Caki2 (cell line): ENCODE results near the gene SERBP1. TPM values are rescaled to one million over a fixed set of nuclear protein-coding genes. Genes with fewer than 3 reads are reported as not detected.
"Not testable (repeated sequence)": the region's sequence is repeated elsewhere in the genome, so short reads cannot be mapped to it uniquely, and the experiment has no call there.

ENCODE experiments used
- DNase-seq: peaks from one replicate; pipeline ENCODE4 v3.0.0-alpha.2; 2015; ENCODE audit warnings: low read depth
- in situ Hi-C: cut with HindIII; loops from 2 replicates; pipeline ENCODE4 v1.10.0; 2016; ENCODE audit warnings: low sequenced_read_pairs, low pct_unique_long_range_greater_than_20kb, mixed read lengths
- total RNA-seq: library from RNA; depleted of rRNA; stranded (reverse); fragments of >200 nt; shearing (Covaris generic); gene quantifications from 2 replicates; pipeline ENCODE4 v1.2.3, GENCODE V29; 2014; ENCODE audit warnings: low replicate concordance

The SERBP1 gene
- total RNA-seq, 1 experiment from 2014 or later = 196 TPM

DNA sequence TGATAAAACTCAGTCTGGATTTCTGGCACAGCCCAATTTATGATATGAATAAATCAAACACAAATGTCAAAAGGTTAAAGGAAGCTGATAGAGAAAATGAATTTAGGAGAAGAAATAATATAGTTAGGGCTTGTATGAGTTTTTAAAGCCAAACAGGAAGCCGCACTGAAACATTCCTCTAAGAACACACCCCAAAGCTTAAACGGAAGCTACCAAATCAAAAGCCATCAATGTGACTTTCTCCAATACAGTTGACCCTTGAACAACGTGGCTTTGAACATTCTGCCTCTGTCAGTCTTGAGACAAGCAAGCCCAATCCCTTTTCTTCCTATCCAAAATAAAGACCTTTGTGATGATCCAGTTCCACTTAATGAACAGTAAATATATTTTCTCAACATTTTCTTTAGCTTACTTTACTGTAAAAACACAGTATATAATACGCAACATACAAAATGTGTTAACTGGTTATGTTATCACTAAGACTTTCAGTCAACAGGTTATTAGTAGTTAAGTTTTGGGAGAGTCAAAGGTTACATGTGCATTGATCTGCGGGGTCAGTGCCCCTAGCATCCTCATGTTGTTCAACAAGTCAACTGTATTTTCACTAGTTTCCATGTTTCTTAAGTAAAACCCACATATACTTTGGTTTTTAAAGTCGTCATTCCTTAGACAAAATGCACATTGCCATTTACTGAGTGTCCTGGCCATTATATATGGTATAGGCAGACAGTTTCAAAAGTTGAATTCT is 11.2 kb downstream of the SERBP1 start:
- no peak for DNase-seq
- in situ Hi-C loops = no loop called here

DNA sequence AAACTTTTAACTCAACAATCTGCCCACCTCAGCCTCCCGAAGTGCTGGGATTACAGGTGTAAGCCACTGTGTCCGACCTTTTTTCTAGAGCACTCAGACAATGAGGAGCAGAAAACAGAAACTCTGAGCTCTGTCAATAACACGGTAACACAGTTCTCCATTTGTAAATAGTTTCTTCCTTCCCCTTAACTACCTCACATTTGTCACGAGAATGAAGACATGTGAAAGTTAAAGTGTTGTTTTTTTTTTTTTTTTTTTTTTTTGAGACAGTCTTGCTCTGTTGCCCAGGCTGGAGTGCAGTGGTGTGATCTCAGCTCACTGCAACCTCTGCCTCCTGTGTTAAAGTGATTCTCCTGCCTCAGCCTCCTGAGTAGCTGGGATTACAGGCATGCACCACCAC is 12.5 kb downstream of the SERBP1 start:
- DNase-seq, in situ Hi-C loops: not testable (repeated sequence)

DNA sequence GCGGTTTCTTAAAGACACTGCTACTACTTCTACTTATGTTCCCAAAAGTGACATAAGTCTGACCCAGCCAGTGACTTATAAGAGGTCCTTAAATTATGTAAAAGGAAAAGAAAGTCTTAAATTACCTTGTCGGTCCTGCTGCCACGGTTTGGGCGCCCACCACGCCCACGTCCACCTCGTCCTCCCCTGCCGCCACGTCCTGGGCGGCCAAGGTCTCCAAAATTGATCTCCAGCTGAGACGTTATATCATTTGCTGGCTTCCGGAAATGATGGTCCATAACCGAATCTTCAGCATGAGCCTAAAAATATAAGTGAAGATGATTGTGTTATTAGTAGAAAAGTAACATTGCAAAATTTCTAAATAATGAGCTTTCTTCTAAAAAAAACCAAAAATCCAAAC is 15.2 kb downstream of the SERBP1 start:
- no peak for DNase-seq
- in situ Hi-C loops = no loop called here

DNA sequence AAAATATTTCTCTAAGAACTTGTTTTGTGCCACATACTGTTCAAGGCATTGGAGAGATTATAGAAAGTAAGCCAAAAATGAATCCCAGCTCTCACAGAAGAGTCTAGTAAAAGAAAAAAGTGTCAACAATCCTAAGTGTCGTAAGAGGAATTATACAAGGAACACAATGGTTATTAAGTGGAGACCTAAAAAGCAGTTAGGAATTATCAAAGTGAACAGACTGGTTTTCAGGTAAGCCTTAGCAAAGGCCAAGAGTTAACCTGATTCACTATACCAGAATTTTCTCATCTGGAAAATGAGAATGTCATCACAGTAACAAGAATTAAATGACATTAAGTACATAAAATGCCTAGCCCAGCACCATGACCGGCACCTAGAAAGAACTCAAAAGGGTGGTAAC is 15.6 kb downstream of the SERBP1 start:
- in situ Hi-C loops = no loop called here
- no peak for DNase-seq

DNA sequence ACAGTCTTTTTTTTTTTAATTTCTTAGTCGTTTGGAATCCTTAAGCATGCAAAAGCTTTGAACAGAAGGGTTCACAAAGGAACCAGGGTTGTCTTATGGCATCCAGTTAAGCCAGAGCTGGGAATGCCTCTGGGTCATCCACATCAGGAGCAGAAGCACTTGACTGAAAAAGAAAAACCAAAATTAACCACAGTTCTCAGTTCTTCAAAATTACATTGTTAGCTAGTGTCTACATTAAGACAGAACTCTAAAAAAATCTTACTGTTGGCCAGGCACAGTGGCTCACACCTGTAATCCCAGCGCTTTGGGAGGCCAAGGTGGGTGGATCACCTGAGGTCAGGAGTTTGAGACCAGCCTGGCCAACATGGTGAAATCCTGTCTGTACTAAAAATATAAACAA is 17.1 kb downstream of the SERBP1 start:
- in situ Hi-C loops, DNase-seq: not testable (repeated sequence)

DNA sequence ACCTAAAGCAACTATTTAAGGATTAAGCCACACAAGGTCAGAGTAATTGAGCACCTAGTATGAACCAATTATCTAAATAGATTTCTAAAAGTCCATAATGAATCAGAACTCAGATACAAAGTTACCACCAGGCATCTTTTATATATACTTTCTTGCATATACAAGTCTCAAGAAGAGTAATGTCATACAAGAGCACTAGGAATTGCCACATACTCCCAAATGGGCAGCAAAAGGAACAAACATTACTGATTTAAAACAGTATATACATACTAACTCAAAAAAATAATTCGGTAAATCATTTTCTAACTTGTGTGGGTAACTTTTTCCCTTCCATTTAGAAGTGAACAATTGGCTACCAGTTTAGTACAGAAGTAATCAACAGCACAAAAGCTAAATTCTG is 22.1 kb downstream of the SERBP1 start:
- DNase-seq = no peak
- in situ Hi-C loops = no loop called here

- in situ Hi-C loops = no loop called here
- DNase-seq = no peak
Observed at GRCh38 chr1:67407498-67407897, 22.7 kb downstream of the SERBP1 start.

GRCh38 chr1:67405473-67406245 is 24.5 kb downstream of the SERBP1 start:
- in situ Hi-C loops = no loop called here
- DNase-seq = no peak

GRCh38 chr1:67404212-67404620 is 26.0 kb downstream of the SERBP1 start:
- peak; percentile 30 for DNase-seq
- in situ Hi-C loops = no loop called here

GRCh38 chr1:67401443-67401842 is 28.8 kb downstream of the SERBP1 start:
- in situ Hi-C loops = no loop called here
- no peak for DNase-seq

DNA sequence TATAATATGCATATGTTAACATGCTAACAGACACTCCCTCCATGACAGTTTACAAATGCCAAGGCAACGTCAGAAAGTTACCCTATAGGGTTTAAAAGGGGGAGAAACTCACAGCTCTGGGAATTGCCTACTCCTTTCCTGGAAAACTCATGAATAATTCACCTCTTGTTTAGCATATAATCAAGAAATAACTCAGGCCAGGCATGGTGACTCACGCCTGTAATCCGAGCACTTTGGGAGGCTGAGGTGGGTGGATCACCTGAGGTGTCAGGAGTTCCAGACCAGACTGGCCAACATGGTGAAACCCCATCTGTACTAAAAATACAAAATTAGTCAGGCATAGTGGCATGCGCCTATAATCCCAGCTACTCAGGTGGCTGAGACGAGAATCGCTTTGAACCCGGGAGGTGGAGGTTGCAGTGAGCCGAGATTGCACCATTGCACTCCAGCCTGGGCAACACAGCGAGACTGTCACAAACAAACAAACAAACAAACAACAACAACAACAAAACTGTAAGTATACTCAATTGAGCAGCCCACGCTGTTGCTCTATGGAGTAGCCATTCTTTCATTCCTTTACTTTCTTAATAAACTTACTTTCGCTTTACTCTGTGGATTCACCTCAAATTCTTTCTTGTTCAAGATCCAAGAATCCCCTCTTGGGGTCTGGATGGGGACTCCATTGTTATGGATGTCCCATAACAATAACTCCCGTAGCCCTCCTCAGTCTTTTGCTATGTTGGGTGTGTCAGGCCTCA is 30.0 kb downstream of the SERBP1 start:
- in situ Hi-C loops = not testable (repeated sequence)
- peak; percentile 61 for DNase-seq

DNA sequence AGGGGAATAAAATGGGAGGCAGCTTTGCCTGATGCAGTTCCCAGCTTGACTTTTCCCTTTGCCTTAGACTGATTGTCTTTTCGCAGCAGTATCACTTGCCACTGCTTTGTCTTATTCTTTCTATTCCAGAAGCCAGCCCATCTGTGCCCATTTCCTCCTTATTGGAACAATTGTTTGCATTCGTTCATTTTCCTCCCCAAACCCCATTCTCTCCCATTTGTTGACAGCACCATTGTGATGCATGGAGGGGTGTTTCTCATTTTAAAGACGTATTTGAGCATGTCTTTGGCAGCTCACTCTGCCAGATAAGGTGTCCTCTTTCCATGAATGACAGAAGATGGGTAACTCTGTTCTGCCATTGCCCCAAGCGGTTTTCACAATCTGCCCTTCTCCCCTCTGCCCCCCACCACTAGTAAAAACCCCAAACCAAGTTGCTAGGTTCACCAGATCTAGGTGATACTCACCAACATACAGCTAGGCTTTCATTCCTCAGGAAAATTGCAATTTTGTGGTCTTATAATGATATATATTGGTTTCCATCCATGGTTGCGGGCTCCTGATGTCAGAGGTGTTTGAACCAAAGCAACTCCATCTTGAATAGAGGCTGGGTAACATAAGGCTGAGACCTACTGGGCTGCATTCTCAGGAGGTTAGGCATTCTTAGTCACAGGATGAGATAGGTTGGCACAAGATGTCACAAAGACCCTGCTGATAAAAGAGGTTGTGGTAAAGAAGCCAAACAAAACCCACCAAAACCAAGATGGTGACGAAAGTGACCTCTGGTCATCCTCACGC is 30.8 kb downstream of the SERBP1 start:
- in situ Hi-C loops = no loop called here
- DNase-seq = no peak

DNA sequence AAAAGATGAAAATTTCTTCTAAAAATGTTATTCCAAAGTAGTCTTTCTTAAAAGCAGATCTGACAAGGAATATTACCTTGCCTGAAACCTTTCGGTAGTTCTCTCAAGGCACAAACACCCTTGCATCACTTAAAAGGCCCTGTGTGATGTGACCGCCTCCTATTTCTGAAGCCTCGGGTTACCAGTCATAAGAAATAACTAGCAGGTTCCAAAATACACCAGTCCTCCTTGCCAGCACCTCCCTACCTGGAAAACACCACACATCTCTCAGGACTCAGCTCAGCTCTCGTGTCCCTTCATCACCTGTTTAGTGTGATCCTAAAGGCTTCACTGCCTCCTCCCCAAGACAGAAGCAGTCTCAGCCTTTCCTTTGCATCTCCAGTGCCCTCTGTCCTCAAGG is 35.7 kb downstream of the SERBP1 start:
- no peak for DNase-seq
- in situ Hi-C loops = no loop called here

GRCh38 chr1:67393737-67394136 is 36.5 kb downstream of the SERBP1 start:
- in situ Hi-C loops = no loop called here
- DNase-seq = no peak

- in situ Hi-C loops = no loop called here
Observed at GRCh38 chr1:67393240-67393639, 37.0 kb downstream of the SERBP1 start.

DNA sequence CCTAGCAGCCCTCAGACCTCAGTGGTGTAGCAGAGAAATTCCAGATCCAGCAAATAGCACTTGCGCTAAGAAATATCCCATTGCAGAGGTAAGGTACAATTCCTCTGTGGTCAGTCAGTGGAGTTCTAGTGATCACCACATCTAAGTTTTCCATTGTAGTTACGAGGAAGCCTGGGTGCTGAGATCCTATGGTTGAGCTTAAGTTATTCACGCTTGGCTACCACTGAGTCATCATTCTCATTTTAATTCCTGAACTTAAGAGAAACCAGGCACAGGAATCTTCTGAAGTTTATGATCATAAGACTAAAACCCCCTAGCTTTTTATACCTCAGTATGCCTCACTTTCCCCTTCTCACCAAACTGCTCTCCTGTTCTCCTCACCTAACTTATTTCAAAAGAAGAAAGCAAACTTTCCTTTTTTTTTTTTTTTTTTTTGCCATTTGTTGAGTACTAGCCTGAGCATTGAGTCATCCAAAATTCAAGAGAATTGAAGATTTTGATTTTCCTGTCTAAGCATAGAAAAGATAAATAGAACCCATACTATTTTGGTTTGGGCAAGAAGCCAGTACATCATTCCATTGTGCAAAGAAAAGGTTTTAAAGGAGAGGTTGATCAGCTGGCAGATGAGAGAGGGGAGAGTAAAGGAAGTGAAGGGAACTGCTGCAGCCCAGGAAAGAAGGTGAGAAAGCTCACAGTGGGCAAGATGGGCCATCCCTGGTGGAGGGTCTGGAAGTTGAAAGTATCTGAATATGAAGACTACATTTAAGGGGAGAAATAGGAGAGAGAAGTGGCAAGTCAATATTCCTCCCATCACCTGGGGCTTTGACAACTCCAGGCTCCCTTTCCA is 39.9 kb downstream of the SERBP1 start:
- in situ Hi-C loops = no loop called here
- DNase-seq = peak; percentile 81

More at GRCh38 chr1:67393240-67393639, 37.0 kb downstream of the SERBP1 start:
- no peak for DNase-seq

DNA sequence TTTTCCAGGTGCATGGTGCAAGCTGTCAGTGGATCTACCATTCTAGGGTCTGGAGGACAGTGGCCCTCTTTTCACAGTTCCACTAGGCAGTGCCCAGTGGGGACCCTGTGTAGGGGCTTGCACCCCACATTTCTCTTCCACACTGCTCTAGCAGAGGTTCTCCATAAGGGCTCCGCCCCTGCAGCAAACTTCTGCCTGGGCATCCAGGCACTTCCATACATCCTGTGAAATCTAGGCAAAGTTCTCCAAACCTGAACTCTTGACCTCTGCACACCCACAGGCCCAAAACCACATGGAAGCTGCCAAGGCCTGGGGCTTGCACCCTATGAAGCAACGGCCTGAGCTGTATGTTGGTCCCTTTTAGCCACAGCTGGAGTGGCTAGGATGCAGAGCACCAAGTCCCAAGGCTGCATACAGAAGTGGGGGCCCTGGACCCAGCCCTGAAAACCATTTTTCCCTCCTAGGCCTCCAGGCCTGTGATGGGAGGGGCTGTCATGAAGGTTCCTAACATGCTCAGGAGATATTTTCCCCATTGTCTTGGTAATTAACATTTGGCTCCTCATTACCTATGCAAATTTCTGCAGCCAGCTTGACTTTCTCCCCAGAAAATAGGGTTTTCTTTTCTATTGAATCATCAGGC is 46.1 kb downstream of the SERBP1 start:
- DNase-seq = no peak
- in situ Hi-C loops = no loop called here
